ENCODE results near the gene SRGAP1. TPM values are rescaled to one million over a fixed set of nuclear protein-coding genes. Genes with fewer than 3 reads are reported as not detected.

SRGAP1 gene
- total and polyA plus RNA-seq, 2 donors from 2014 or later = 1.8 to 13.5 TPM

DNA sequence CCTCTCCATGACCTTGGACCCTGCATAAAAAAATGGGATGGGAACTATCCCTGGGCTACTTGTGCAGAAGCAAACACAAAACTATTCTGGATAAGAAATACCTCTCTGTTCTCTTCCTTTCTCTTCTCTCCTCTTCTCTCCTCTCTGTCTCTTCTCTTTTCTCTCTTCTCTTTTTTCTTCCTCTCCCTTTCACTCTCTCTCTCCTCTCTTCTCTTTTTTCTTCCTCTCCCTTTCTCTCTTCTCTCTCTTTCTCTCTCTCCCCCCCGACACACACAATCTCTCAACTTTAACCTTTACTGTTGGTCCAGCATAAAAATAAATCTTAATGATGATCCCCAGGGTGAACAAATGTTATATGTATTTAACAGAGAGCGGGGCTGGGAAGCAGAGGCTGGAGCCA, 141.4 kb downstream of the SRGAP1 start:
- TF ChIP-seq, protein P1, sequence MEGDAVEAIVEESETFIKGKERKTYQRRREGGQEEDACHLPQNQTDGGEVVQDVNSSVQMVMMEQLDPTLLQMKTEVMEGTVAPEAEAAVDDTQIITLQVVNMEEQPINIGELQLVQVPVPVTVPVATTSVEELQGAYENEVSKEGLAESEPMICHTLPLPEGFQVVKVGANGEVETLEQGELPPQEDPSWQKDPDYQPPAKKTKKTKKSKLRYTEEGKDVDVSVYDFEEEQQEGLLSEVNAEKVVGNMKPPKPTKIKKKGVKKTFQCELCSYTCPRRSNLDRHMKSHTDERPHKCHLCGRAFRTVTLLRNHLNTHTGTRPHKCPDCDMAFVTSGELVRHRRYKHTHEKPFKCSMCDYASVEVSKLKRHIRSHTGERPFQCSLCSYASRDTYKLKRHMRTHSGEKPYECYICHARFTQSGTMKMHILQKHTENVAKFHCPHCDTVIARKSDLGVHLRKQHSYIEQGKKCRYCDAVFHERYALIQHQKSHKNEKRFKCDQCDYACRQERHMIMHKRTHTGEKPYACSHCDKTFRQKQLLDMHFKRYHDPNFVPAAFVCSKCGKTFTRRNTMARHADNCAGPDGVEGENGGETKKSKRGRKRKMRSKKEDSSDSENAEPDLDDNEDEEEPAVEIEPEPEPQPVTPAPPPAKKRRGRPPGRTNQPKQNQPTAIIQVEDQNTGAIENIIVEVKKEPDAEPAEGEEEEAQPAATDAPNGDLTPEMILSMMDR (IDR thresholded peaks at IDR 0.05; ENCODE audit: borderline replicate concordance, extremely low read depth, insufficient read depth) = no peak
- FAIRE-seq (no peak), DNase-seq (no peak)
- Histone ChIP-seq H3K4me3 (ENCODE audit: low read length in 3 of 3) (no peak overlapping the region), H3K9ac (ENCODE audit: low read length in 3 of 3) (no peak overlapping the region), H3K27me3 (ENCODE audit: control insufficient read depth, insufficient read depth, low read length) (no peaks in the 10 kb centered on the region), H3K36me3 (ENCODE audit: control insufficient read depth in 2 of 3, insufficient read depth in 3 of 3, low read length in 3 of 3) (no peaks in the 10 kb centered on the region), H3K4me1 (ENCODE audit: control insufficient read depth in 2 of 3, insufficient read depth in 2 of 3, low read depth in 1 of 3, low read length in 3 of 3) (peaks cover 0 to 9% (median 8%) of the 10 kb centered on the region in 3 donors), H3K27ac (ENCODE audit: low read depth in 2 of 2, low read length in 2 of 2) (no peak overlapping the region), H3K9me3 (ENCODE audit: control insufficient read depth in 2 of 3, insufficient read depth in 1 of 3, low read length in 3 of 3) (no peaks in the 10 kb centered on the region)
- intact Hi-C loops (cut with DNase I) = no loop called here

DNA sequence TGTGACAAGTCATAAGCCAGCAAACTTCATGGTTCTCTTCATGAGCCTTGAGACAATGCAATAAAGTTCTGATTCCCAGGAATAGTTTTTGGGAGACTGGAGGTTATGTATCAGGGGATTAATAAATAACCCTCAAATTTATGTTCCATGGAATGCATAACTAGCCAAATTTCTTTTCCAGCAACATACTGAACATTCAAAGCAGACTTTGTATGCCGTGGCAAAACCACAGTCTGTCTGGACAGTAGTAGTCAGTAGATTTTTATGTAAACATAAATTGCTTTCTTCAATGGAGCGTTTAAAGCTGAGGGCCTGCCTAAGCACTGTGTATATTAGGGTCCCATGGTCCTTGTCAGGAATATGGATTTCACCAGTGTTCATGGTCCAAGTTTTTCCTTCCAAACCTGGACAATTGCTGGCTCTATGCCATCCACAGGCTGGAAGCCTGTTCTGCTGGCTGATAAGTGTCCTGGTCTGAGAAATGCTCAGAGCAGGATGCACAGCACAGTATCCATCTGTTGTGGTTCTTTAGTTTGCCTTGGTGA, 144.9 kb downstream of the SRGAP1 start:
- Histone ChIP-seq H3K27ac (ENCODE audit: low read depth in 2 of 2, low read length in 2 of 2) (peak overlapping the region in 1 of 2 donors; percentile 28), H3K9me3 (ENCODE audit: control insufficient read depth in 2 of 3, insufficient read depth in 1 of 3, low read length in 3 of 3) (no peaks in the 10 kb centered on the region), H3K27me3 (ENCODE audit: control insufficient read depth, insufficient read depth, low read length) (no peaks in the 10 kb centered on the region), H3K9ac (ENCODE audit: low read length in 3 of 3) (no peak overlapping the region), H3K4me1 (ENCODE audit: control insufficient read depth in 2 of 3, insufficient read depth in 2 of 3, low read depth in 1 of 3, low read length in 3 of 3) (peaks cover 3 to 9% (median 8%) of the 10 kb centered on the region in 3 donors), H3K36me3 (ENCODE audit: control insufficient read depth in 2 of 3, insufficient read depth in 3 of 3, low read length in 3 of 3) (no peaks in the 10 kb centered on the region), H3K4me3 (ENCODE audit: low read length in 3 of 3) (no peak overlapping the region)
- peak in 1 of 5 donors; percentile 67 for DNase-seq
- intact Hi-C loops (cut with DNase I) = no loop called here
- no peak for FAIRE-seq
- TF ChIP-seq, protein P1 (IDR thresholded peaks at IDR 0.05; ENCODE audit: borderline replicate concordance, extremely low read depth, insufficient read depth) = no peak

DNA sequence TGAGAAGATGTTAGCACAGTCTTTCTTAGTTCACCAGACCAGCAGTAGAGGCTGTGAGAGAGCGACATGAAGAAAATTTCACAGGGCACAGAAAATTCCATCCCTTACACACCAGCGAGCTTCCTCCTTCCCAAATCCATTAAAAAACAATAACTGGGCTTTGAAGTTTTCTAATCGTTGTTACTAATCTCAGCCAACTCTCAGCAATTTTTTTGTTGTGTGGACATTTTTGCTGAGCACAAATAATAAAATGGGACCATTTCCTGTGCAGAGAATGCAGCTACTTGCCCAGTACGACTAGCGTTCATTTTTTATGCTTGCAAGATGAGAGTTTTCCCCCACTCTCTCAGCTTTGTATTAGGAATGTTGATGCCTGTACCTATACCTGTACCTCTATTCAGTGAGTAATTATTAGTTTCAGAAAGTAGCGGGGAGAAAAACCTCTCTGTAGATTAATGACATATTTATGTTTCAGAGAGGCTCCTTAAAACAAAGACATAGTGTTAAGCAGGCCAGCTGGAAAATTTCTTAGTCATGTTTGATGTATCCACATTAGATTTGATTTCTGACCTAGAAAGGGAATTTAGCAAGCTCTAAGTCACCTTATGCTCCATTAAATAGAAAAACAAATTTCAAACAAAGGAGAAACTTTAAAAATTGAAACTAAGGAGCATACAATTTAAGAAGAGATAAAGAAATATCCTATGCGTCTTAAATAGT, 146.5 kb downstream of the SRGAP1 start:
- H3K27ac ChIP-seq (ENCODE audit: low read depth in 2 of 2, low read length in 2 of 2) = no peak overlapping the region
- intact Hi-C loops (cut with DNase I) = no loop called here
- no peaks in the 10 kb centered on the region for H3K9me3 ChIP-seq (ENCODE audit: control insufficient read depth in 2 of 3, insufficient read depth in 1 of 3, low read length in 3 of 3)
- peak in 1 of 5 donors; percentile 29 for DNase-seq
- no peak for FAIRE-seq
- H3K36me3 ChIP-seq (ENCODE audit: control insufficient read depth in 2 of 3, insufficient read depth in 3 of 3, low read length in 3 of 3) = no peaks in the 10 kb centered on the region
- H3K27me3 ChIP-seq (ENCODE audit: control insufficient read depth, insufficient read depth, low read length) = no peaks in the 10 kb centered on the region
- no peak overlapping the region for H3K4me3 ChIP-seq (ENCODE audit: low read length in 3 of 3)
- no peak overlapping the region for H3K9ac ChIP-seq (ENCODE audit: low read length in 3 of 3)
- TF ChIP-seq, protein P1 (IDR thresholded peaks at IDR 0.05; ENCODE audit: borderline replicate concordance, extremely low read depth, insufficient read depth) = no peak
- peaks cover 3 to 12% (median 12%) of the 10 kb centered on the region in 3 donors for H3K4me1 ChIP-seq (ENCODE audit: control insufficient read depth in 2 of 3, insufficient read depth in 2 of 3, low read depth in 1 of 3, low read length in 3 of 3)

All from kidney (tissue), 14 donors.